Choroid plexus epithelial cell (primary cell): Measurements from ENCODE around the gene CDKN2AIP.
"Not testable (repeated sequence)": the region's sequence is repeated elsewhere in the genome, so short reads cannot be mapped to it uniquely, and the experiment has no call there.

Experiments used
- DNase-seq: peaks from one replicate; pipeline ENCODE4 v3.0.0-alpha.2; 2010; ENCODE audit warnings: low read depth
- H3K4me3 ChIP-seq: 2 replicates; pipeline ENCODE4 v1.5.1; 2011; ENCODE audit warnings: low read depth, mild to moderate bottlenecking, control low read depth, low read length, moderate library complexity
- TF ChIP-seq, protein P1 (sequence below): conservative IDR thresholded peaks from 2 replicates; pipeline ENCODE4 v1.5.1; 2011; ENCODE audit warnings: low read depth, mild to moderate bottlenecking, control low read depth, inconsistent platforms, low read length, moderate library complexity

CDKN2AIP gene

DNA sequence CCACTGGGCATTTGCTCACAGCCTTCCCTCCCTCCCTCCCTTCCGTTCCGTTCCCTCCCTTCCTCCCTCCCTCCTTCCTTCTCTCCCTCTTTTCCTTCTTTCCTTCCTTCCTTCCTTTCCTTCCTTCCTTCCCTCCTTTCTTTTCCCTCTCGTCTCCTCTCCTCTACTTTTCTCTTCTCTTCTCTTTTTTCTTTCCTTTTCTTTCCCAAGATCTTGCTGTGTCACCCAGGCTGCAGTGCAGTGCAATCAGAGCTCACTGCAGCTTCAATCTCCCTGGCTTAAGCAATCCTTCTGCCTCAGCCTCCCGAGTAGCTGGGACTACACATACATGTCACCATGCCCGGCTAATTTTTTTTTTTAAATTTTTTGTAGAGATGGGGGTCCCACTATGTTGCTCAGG, 33.7 kb downstream of the CDKN2AIP start:
- TF ChIP-seq, protein P1, sequence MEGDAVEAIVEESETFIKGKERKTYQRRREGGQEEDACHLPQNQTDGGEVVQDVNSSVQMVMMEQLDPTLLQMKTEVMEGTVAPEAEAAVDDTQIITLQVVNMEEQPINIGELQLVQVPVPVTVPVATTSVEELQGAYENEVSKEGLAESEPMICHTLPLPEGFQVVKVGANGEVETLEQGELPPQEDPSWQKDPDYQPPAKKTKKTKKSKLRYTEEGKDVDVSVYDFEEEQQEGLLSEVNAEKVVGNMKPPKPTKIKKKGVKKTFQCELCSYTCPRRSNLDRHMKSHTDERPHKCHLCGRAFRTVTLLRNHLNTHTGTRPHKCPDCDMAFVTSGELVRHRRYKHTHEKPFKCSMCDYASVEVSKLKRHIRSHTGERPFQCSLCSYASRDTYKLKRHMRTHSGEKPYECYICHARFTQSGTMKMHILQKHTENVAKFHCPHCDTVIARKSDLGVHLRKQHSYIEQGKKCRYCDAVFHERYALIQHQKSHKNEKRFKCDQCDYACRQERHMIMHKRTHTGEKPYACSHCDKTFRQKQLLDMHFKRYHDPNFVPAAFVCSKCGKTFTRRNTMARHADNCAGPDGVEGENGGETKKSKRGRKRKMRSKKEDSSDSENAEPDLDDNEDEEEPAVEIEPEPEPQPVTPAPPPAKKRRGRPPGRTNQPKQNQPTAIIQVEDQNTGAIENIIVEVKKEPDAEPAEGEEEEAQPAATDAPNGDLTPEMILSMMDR: no peak
- no peak overlapping the region for H3K4me3 ChIP-seq
- no peak for DNase-seq

- H3K4me3 ChIP-seq: no peak overlapping the region
- DNase-seq: no peak
- TF ChIP-seq, protein P1: no peak
These were observed 34.5 kb downstream of the CDKN2AIP start for GRCh38 chr4:183478926-183479325.

DNA sequence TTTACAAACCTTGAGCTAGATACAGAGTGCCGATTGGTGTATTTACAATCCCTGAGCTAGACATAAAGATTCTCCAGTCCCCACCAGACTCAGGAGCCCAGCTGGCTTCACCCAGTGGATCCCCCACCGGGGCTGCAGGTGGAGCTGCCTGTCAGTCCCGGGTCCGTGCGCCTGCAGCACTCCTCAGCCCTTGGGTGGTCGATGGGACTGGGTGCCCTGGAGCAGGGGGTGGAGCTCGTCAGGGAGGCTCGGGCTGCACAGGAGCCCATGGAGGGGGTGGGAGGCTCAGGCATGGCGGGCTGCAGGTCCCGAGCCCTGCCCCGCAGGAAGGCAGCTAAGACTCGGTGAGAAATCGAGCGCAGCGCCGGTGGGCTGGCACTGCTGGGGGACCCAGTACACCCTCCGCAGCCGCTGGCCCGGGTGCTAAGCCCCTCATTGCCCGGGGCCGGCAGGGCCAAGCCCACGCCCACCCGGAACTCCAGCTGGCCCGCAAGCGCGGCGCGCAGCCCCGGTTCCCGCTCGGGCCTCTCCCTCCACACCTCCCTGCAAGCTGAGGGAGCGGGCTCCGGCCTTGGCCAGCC, 38.2 kb downstream of the CDKN2AIP start:
- H3K4me3 ChIP-seq, DNase-seq: not testable (repeated sequence)

DNA sequence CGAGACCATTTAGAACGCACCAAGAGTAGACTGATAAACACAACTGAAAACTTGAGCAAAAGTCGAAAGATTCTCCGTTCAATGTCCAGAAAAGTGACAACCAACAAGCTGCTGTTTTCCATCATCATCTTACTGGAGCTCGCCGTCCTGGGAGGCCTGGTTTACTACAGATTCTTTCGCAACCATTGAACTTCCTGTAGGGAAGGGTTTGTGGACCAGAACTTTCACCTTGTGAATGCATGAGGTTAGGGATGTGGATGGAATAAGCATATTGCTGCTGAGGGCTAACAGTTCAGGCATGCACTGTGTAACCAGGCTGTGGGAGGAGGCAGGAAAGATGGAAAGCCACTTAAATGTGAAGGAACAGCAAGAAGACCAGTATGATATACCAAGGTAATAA, 39.6 kb downstream of the CDKN2AIP start:
- TF ChIP-seq, protein P1: no peak
- no peak for DNase-seq
- H3K4me3 ChIP-seq: no peak overlapping the region

- H3K4me3 ChIP-seq: no peak overlapping the region
- no peak for DNase-seq
- TF ChIP-seq, protein P1: no peak
These were observed 41.1 kb downstream of the CDKN2AIP start for GRCh38 chr4:183485411-183486160.

GRCh38 chr4:183492791-183493222, 48.4 kb downstream of the CDKN2AIP start:
- H3K4me3 ChIP-seq: no peak overlapping the region
- peak; percentile 24 for DNase-seq
- TF ChIP-seq, protein P1: no peak

GRCh38 chr4:183493246-183493645, 48.8 kb downstream of the CDKN2AIP start:
- no peak for DNase-seq
- TF ChIP-seq, protein P1: no peak
- H3K4me3 ChIP-seq: no peak overlapping the region
